Tibial nerve (tissue), 4 donors: ENCODE data around the gene KIAA1217. TPM values are rescaled to one million over a fixed set of nuclear protein-coding genes. Genes with fewer than 3 reads are reported as not detected.

Source experiments
- DNase-seq, 2 donors: peaks; one replicate each; pipeline ENCODE4 v3.0.0-alpha.2; 2019; ENCODE audit warnings: low spot score in 2 of 2
- H3K27ac ChIP-seq, 4 donors: fragments of 200-600 bp; sonication (generic) in 3 of 4; one replicate each; pipeline ENCODE4 v1.5.1; 2017 to 2019; ENCODE audit warnings: mild to moderate bottlenecking in 1 of 4
- H3K27me3 ChIP-seq, 2 donors: fragments of 200-600 bp; sonication (generic) in 1 of 2; one replicate each; pipeline versions ENCODE4 v1.5.1 to v1.6.0; 2017 to 2019
- H3K36me3 ChIP-seq, 3 donors: fragments of 200-600 bp; sonication (generic); one replicate each; pipeline ENCODE4 v1.5.1; 2018 to 2019
- H3K4me1 ChIP-seq, 4 donors: fragments of 200-600 bp; sonication (generic) in 3 of 4; one replicate each; pipeline ENCODE4 v1.5.1; 2017 to 2019
- H3K4me3 ChIP-seq, 4 donors: fragments of 200-600 bp; sonication (generic) in 3 of 4; one replicate each; pipeline ENCODE4 v1.5.1; 2017 to 2019; ENCODE audit warnings: mild to moderate bottlenecking in 1 of 4, moderate library complexity in 1 of 4
- H3K9me3 ChIP-seq, 4 donors: fragments of 200-600 bp; sonication (generic) in 3 of 4; one replicate each; pipeline ENCODE4 v1.5.1; 2017 to 2019
- EP300 ChIP-seq, 2 donors: sonication (generic); formaldehyde crosslinking; IDR thresholded peaks; one replicate each; pipeline ENCODE4 v1.6.1; 2017; ENCODE audit warnings: antibody characterized with exemption in 2 of 2, mild to moderate bottlenecking in 1 of 2
- POLR2A ChIP-seq, 2 donors: fragments of 450-650 bp; IDR thresholded peaks; one replicate each; pipeline ENCODE4 v1.6.1; 2017; ENCODE audit warnings: antibody characterized with exemption in 2 of 2, mild to moderate bottlenecking in 2 of 2, moderate library complexity in 2 of 2
- WGBS, 2 donors: methylation state at CpG; one replicate each; pipeline ENCODE4 v1.1.5; 2018; 5-methylcytosine and 5-hydroxymethylcytosine counted together
- total RNA-seq, 4 donors: library from RNA; depleted of rRNA; stranded (reverse); fragments of >200 nt; gene quantifications; one replicate each; pipeline ENCODE4 v1.1.0, GENCODE V29; 2016
- TF ChIP-seq, protein P1 (sequence below), 5 experiments: fragments of 200-600 bp in 3 of 5; fragments of 450-650 bp in 2 of 5; sonication (generic) in 3 of 5; IDR thresholded peaks; one replicate each; pipeline ENCODE4 v1.5.1; 2016 to 2019; ENCODE audit warnings: antibody characterized with exemption in 5 of 5, mild to moderate bottlenecking in 3 of 5, moderate library complexity in 2 of 5

Gene KIAA1217
- total RNA-seq, 4 donors from 2014 or later, result 38.5 to 88.1 (median 58.3) TPM

DNA sequence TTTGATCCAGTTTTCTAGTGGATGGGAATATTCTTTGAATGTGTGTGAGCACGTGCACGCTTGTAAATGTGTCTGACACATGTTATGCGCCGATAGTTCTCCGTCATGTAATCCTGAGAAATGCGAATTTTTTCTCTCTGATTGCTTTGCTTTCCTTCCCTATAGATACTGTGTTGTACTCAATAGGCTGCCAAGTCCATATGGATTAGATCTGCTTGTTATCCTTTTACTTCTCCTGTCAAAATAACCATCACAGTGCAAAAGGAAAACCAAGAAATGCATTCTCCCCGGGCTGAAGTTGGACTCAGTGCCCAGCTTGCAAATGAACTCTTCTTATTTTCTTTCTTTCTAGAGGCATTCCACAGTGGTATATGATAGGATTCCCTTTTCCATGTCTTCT, 131.9 kb downstream of the KIAA1217 start:
- Histone ChIP-seq H3K9me3 (no peaks in the 10 kb centered on the region), H3K4me1 (peaks cover 0 to 49% (median 8%) of the 10 kb centered on the region in 4 donors), H3K4me3 (no peak overlapping the region), H3K36me3 (peaks cover 0 to 2% (median 0%) of the 10 kb centered on the region in 3 donors), H3K27me3 (no peaks in the 10 kb centered on the region), H3K27ac (peak overlapping the region in 2 of 4 donors; percentile 67 to 78)
- DNase-seq, result no peak
- TF ChIP-seq POLR2A (IDR thresholded peaks at IDR 0.05), result no peak
- TF ChIP-seq, protein P1, sequence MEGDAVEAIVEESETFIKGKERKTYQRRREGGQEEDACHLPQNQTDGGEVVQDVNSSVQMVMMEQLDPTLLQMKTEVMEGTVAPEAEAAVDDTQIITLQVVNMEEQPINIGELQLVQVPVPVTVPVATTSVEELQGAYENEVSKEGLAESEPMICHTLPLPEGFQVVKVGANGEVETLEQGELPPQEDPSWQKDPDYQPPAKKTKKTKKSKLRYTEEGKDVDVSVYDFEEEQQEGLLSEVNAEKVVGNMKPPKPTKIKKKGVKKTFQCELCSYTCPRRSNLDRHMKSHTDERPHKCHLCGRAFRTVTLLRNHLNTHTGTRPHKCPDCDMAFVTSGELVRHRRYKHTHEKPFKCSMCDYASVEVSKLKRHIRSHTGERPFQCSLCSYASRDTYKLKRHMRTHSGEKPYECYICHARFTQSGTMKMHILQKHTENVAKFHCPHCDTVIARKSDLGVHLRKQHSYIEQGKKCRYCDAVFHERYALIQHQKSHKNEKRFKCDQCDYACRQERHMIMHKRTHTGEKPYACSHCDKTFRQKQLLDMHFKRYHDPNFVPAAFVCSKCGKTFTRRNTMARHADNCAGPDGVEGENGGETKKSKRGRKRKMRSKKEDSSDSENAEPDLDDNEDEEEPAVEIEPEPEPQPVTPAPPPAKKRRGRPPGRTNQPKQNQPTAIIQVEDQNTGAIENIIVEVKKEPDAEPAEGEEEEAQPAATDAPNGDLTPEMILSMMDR (IDR thresholded peaks at IDR 0.05), result no peak
- TF ChIP-seq EP300 (IDR thresholded peaks at IDR 0.05), result no peak
- 79 to 86% methylated on average over 7 of the region's 7 CpGs for WGBS, 2 donors

DNA sequence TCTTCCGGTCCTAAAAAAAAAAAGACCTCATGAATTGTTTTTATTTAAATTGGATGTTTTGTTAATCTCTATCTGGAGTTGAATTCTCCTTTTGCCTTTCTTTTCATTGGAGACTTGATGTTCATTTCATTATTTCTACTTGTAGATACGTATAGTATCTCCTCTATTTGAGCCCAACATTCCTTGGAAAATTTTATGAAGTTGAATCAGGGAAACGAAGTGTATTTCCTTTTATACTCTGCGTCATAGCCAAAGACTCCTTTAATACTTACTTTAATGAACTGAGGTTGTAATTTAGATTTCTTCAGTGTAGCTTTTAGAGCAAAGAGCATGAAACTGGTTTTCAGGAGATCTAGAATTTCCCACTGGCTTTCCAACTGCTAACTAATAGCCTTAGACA, 132.4 kb downstream of the KIAA1217 start:
- H3K36me3 ChIP-seq, result no peaks in the 10 kb centered on the region
- DNase-seq, result no peak
- H3K9me3 ChIP-seq, result no peaks in the 10 kb centered on the region
- TF ChIP-seq, protein P1 (IDR thresholded peaks at IDR 0.05), result no peak
- H3K27me3 ChIP-seq, result no peaks in the 10 kb centered on the region
- WGBS, 2 donors, result 52 to 57% methylated on average over 4 of the region's 4 CpGs
- no peak overlapping the region for H3K4me3 ChIP-seq
- H3K4me1 ChIP-seq, result peaks cover 0 to 49% (median 8%) of the 10 kb centered on the region in 4 donors
- peak overlapping the region in 2 of 4 donors; percentile 67 to 78 for H3K27ac ChIP-seq

DNA sequence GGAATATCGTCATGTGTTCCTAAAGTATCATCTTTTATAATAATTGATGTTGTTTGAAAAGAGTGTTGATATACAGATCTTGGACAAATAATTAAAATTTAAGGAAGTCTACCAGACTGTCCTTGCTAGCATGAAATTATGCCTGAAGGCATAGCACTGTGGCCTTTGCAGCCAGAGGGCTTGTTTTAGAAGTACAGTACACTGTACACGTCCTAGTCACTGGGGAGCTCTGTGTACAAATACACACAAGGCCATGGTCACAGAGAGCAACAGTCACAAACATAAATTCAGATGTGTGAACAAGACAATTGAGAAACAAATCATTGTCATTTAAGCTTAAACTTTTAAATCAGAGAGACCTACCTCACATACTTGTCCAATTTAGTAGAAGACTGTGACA, 133.0 kb downstream of the KIAA1217 start:
- 50 to 51% methylated on average over 2 of the region's 2 CpGs for WGBS, 2 donors
- no peak overlapping the region for H3K4me3 ChIP-seq
- TF ChIP-seq EP300 (IDR thresholded peaks at IDR 0.05) (no peak), POLR2A (IDR thresholded peaks at IDR 0.05) (no peak)
- TF ChIP-seq, protein P1 (IDR thresholded peaks at IDR 0.05), result no peak

DNA sequence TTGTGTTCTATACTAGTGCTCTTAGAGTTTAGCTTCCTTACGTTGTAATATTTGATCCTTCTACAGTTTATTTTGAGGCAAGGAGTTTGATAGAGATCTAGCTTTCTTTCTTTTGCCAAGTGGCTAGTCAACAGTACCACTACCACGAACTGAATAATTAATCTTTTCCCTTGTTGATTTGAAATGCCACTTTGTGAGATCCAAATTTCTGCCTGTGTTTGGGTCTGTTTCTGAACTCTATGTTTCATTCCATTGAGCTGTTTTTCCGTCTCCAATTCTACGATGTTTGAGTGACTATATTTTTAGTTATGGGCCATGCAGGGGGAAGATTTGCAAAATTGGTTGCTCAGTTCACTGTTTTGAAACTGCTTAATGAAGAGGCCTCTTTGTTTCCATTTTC, 134.7 kb downstream of the KIAA1217 start:
- Histone ChIP-seq H3K27ac (peak overlapping the region; percentile 54 to 79 (median 73)), H3K4me3 (no peak overlapping the region), H3K36me3 (no peaks in the 10 kb centered on the region), H3K9me3 (no peaks in the 10 kb centered on the region), H3K27me3 (no peaks in the 10 kb centered on the region), H3K4me1 (peaks cover 0 to 51% (median 8%) of the 10 kb centered on the region in 4 donors)
- WGBS, 2 donors, result 13 to 26% methylated on average over 4 of the region's 4 CpGs
- TF ChIP-seq POLR2A (IDR thresholded peaks at IDR 0.05) (no peak), EP300 (IDR thresholded peaks at IDR 0.05) (peak in 1 of 2 donors; percentile 8)
- TF ChIP-seq, protein P1 (IDR thresholded peaks at IDR 0.05), result no peak
- no peak for DNase-seq

More for the DNA sequence above, 133.0 kb downstream of the KIAA1217 start:
- H3K9me3 ChIP-seq, result no peaks in the 10 kb centered on the region
- peaks cover 0 to 49% (median 8%) of the 10 kb centered on the region in 4 donors for H3K4me1 ChIP-seq
- DNase-seq, result no peak
- H3K36me3 ChIP-seq, result no peaks in the 10 kb centered on the region
- no peaks in the 10 kb centered on the region for H3K27me3 ChIP-seq
- peak overlapping the region in 2 of 4 donors; percentile 67 to 78 for H3K27ac ChIP-seq

DNA sequence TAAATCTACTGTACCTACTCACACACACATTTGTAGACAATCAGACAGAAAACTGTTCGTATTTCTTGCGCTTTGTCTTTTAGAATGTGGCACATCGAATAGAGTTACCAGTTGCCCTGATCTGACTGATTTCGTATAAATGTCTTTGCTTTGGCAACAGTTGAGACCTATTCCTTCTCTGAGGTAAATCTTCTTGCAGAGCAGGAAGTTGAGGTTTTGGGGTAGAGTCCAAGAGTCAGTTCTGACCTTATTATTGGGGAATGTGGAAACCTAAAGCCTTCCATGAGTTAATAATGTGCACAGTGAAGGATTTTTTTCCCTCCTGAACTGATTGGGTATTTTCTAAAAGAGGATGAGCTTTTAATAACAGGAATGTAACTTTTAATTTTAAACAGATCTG, 135.3 kb downstream of the KIAA1217 start:
- WGBS, 2 donors, result 22 to 27% methylated on average over 4 of the region's 4 CpGs
- peak overlapping the region; percentile 54 to 79 (median 73) for H3K27ac ChIP-seq
- peaks cover 0 to 56% (median 8%) of the 10 kb centered on the region in 4 donors for H3K4me1 ChIP-seq
- H3K27me3 ChIP-seq, result no peaks in the 10 kb centered on the region
- H3K36me3 ChIP-seq, result no peaks in the 10 kb centered on the region
- H3K9me3 ChIP-seq, result no peaks in the 10 kb centered on the region
- DNase-seq, result no peak
- TF ChIP-seq POLR2A (IDR thresholded peaks at IDR 0.05) (no peak), EP300 (IDR thresholded peaks at IDR 0.05) (peak; percentile 9 to 30)
- no peak overlapping the region for H3K4me3 ChIP-seq
